SK-MEL-5 (cell line): ENCODE results near the gene SPAG16. TPM values are rescaled to one million over a fixed set of nuclear protein-coding genes. Genes with fewer than 3 reads are reported as not detected.
"Not testable (repeated sequence)": the region's sequence is repeated elsewhere in the genome, so short reads cannot be mapped to it uniquely, and the experiment has no call there.

Experiments
- DNase-seq: peaks from one replicate; pipeline ENCODE4 v3.0.0-alpha.2; 2016; ENCODE audit warnings: low read depth, low spot score
- in situ Hi-C: cut with HindIII; loops from 2 replicates; pipeline ENCODE4 v1.10.0; 2016; ENCODE audit warnings: low sequenced_read_pairs, high pct_unique_total_duplicates, low pct_unique_long_range_greater_than_20kb
- total RNA-seq: library from RNA; depleted of rRNA; stranded (reverse); fragments of >200 nt; shearing (Covaris generic); gene quantifications from 2 replicates; pipeline ENCODE4 v1.2.3, GENCODE V29; 2014

SPAG16 gene
- total RNA-seq, 1 experiment from 2014 or later = 17.4 TPM

DNA sequence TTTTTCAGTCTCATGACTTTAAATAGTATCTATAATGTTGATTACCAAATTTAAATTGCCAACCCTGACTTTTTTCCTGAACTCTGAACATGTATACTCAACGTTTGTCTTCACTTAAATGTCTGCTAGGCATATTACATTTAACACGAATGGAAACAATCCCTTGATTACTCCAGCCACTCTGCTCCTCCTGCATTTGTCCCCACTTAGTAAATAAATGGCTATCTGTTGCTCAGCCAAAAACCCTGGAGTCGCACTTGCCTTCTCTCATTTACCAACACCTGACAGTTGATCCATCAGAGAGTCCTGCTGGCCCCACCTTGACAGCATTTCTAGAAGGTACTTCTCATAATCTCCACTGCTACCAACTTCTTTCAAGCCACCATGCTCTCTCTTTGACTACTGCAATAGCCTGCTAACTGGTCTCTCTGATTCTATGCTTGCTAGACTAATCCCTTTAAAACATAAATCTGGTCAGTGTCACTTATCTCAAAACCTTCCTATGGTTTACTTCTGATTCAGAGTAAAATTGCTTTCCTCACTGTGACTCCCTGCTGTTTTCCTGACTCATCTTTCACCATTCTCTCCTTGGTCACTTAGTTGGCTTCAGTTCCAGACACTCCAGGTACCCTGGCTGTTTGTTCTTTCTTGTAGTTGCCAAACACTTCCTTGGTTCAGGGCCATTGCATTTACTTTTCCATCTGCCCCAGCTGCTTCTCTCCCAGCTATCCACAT, 31.9 kb downstream of the SPAG16 start:
- in situ Hi-C loops = no loop called here
- DNase-seq = no peak

DNA sequence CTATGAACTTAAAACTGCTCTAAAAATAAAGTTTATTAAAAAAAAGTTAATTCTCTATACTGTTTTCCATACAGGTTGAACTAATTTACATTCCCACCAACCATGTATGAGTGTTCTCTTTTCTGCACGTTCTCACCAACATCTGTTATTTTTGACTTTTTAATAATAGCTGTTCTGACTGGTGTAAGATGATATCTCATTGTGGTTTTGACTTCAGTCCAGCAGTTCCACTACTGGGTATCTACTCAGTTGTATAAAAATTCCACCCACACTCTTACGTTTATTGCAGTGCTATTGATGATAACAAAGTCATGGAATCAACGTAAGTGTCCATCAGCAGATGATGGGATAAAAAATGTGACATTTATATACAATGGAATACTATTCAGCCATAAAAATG, 33.7 kb downstream of the SPAG16 start:
- no peak for DNase-seq
- in situ Hi-C loops = no loop called here

DNA sequence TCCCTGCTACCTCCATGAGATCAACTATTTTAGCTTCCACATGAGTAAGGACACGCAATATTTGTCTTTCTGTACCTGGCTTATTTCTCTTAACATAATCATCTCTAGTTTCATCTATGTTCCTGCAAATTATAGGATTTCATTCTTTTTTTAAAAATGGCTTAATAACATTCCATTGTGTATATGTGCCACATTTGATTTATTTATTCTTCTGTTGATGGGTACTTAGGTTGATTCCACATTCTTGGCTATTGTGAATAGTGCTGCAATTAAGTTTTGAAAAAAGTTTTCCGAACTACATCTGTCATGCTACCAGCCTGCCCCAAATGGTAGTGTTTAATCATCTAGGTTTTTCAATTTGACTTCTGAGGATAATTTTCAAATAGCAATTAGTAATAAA, 36.3 kb downstream of the SPAG16 start:
- DNase-seq = no peak
- in situ Hi-C loops = no loop called here

DNA sequence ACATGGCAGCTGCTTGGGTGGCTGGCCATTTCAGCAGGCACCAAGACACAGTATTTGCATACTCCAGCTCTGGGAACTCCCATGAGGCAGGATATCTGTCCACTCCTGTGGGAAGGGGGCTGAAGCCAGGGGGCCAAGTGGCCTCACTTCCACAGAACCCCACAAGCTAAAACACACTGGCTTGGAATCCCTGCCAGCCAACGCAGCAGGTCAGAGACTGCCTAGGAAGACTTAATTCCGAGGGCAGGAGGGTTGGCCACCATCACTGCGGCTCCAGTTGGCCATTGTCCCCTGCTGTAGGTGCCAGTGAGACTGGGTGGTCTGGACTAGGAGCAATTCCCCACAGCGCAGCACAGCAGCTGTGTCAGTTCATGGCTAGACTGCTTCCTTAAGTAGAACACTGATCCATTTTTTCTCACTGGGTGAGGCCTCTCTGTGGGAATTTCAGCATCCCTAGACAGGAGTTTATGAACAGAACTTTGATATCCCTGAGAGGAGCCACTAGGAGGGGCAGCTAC, 52.0 kb downstream of the SPAG16 start:
- in situ Hi-C loops = no loop called here
- DNase-seq = no peak

DNA sequence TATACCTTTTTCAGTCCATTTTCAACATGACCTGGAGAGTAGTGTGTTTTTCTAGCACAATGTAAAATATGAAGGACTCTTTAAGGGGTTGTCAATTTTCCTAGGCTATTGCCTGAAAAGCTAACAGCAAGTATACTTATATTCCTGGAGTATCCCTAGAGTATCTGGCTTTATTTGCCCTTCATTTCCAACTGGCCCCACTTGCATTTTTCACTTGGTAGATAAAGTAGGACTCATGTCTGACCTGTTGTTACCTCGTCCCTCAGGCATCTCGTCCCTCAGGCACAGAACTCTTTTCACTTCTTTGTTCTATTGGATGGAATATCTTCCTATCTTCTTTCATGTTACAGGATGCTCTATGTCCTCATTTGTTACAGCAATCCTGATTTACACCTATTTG, 69.2 kb downstream of the SPAG16 start:
- in situ Hi-C loops = no loop called here
- DNase-seq = no peak

DNA sequence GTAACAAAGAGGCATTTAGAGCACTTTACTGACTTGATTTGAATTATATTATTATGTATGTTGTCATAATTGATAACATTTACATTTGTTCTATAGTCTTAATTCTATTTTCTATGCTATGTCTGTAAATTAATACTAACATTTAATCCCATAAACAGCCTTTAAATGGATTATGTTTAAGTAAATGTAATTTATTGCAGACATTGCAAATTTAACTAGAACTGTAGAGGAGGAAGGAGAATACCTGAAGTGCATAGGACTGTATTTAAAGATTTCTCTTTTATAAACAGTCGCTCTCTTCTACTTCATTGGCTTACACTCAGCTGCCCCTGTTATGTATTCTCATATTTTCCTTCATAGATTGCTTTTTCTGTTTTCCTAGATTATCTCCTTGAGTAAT, 92.4 kb downstream of the SPAG16 start:
- in situ Hi-C loops = no loop called here
- no peak for DNase-seq

DNA sequence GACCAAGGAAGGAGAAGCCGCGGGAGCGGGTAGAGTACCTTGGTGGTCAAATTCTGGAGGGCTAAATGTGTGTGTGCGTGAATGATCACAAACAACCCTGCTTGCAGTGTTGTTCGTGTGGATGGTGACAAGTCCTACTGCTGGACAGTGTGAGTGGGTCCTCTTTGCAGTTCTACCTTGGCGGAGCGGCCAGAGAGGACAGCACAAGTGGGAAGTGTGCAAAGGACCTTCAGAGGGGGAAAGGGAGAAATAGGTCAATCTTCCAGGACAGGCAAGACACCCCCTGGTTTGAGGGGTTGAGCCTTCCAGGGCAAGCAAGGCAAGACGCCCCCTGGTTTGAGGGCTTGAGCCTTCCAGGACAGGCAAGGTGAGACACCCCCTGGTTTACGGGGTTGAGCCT, 122.8 kb downstream of the SPAG16 start:
- DNase-seq, in situ Hi-C loops: not testable (repeated sequence)

DNA sequence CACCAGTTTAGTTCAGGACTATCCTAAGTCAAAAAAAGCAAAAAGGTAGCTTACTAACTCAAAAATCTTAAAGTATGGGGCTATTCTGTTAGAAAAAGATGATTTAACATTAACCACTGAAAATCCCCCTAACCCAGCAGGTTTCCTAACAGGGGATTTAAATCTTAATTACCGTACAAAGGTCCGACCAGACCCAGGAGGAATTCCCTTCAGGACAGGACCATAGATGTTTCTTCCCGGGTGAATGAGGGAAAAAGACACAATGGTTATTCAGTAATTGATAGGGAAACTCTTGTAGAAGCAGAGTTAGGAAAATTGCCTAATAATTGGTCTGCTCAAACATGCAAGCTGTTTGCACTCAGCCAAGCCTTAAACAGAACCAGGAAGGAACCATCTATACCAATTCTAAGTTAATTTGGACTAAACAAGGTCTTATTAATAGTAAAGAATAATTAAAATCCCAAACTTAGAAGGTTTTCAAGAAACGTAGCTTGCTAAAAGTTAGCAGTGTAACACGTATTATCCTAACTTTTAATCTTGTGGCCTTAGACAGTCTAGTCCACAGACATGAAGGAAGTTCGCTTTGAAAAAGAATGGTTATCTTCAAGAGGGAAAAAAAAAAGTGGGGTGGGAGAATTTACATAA, 124.3 kb downstream of the SPAG16 start:
- DNase-seq, in situ Hi-C loops: not testable (repeated sequence)

DNA sequence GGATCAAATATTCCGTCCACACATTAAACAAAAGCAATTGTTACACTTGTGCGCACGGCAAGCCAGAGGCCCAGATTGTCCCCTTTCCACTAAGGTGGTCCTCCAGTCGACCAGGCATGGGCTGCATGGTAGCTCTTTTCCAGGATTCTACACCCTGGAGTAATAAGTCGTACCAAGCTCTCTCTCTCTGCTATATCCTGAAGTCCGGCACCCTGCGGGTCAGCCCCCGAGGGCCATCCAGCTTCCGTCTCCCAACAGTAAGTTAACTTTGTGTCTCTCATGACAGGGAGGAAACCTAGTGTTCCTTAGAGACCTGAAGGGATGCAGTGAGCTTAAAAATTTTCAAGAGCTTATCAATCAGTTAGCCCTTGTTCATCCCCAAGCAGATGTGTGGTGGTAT, 126.4 kb downstream of the SPAG16 start:
- not testable (repeated sequence) for DNase-seq

DNA sequence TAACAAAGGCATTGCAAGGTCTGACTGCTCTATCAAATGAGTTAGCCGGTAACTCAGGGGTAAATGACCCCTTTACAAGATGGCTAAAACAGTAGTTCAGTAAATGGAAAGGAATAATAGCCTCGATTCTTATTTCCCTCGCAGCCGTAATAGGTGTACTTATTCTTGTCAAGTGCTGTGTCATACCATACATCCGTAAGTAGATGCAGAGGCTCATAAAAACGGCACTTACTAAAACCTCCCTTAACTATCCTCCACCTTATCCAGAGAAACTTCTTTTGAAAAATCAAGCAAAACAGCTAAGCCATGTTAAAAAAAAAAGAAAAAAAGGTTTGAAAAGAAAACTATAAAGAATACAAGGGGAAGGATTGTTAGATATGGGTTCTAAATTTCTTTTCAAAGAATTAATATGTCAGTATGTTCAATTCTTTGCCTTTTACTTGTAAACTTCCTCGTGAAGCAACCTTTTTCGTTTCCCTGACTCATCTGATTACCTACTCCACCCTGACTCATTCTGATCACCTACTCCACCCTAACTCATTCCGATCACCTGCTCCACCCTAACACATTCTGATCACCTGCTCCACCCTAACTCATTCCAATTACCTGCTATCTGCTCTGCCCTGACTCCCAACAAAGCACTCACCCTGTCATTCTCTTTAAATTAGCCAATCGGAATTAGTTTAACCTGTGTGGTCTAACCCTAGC, 127.5 kb downstream of the SPAG16 start:
- in situ Hi-C loops = no loop called here
- no peak for DNase-seq

More for the DNA sequence above, 126.4 kb downstream of the SPAG16 start:
- in situ Hi-C loops = not testable (repeated sequence)

DNA sequence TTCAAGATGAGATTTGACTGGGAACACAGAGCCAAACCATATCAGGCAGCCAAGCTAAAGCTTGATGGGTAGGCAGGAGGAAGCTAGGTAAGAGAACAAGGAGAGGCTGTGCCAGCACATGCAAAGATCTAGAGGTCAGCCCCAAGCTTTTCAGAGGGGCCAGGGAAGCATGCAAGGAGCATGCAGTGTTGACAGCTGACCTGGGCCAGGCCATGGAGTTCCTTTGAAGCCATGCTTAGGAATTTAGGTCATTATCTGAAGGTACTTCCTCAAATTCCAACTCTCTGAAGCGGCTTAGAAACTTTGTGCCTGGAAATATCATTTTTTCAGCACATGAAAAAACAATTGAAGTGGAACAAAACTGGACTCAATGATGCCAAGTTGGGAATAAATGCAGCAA, 130.8 kb downstream of the SPAG16 start:
- in situ Hi-C loops = no loop called here
- no peak for DNase-seq

DNA sequence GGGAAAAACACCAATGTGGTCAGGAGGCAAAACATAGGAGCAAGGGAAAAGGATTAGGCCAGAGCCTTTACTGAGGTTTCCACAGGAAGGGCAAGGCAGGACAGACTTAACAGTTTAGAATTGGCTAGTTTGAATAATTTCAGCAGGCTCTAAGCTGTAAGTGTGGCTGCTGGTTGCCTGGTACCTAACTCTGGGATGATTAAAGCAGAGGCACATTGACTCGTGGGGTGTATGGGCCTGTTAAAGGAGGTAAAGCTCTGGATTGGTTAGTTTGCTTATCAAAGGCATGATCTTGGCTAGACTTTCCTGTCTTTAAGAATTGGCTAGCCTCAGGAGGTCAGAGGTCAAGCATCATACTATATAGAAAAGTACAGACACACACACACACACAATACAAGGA, 132.6 kb downstream of the SPAG16 start:
- no peak for DNase-seq
- in situ Hi-C loops = no loop called here

DNA sequence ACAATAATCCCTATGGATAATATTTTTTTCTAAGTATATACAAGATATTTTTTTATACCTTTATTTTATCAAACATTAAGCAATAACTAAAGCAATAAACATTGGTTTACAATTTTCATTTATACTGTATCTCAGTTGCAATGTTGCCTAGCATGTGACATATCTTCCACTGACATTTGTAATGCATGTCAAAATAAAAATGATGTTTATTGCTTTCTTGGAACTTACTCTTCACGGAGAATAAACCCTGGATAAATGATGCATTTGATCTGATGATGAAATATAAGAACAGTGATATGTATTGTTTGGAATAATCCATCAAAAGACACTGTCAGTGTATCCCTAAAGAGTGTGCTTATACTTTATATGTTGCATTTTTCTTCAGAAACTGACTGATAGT, 135.7 kb downstream of the SPAG16 start:
- no peak for DNase-seq
- in situ Hi-C loops = no loop called here

DNA sequence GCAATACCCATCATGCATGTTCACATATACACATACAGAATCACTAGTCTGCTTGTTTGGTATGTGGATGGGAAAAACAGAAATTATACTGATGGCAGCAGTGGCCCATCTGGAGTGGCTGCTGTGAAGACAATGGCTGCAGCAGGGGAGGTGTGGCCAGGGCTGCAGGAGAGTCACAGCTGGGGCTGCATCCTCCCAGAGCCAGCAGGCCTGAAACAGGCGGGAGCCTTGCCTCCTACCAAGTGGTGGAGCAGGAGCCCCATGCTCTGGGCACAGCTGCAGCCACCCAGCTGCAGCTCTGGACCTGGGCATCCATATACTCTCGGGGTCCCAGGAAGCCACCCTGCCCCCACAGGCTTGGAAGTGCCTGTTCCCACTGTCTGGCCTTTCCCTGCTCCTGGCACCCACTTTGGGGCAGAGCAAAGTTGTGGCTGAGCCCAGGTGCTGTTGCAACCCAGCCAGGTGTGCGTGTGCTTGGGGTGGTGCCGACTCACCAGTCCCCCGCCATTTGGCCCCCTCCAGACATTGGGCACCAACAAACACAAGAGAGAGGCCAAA, 136.6 kb downstream of the SPAG16 start:
- in situ Hi-C loops = no loop called here
- no peak for DNase-seq

DNA sequence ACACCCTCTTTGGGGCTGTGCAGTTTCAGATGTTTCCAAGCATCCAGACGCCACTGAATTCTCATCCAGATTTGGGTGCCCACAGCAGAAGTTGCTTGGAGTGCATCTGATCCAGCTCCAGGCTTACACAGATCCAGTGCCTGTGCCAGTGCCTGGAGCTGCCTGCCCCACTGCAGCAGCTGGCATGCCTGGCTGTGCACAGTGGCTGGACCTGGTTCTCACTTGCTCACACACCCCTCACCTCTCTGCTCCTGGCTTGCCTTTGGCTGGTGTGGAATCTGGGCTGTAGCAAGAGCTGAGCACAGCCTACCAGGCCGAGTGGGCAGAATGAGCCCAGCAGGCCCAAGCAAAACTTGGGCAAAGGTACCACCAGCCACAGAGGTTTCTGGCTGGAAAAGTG, 137.9 kb downstream of the SPAG16 start:
- in situ Hi-C loops = no loop called here
- no peak for DNase-seq

DNA sequence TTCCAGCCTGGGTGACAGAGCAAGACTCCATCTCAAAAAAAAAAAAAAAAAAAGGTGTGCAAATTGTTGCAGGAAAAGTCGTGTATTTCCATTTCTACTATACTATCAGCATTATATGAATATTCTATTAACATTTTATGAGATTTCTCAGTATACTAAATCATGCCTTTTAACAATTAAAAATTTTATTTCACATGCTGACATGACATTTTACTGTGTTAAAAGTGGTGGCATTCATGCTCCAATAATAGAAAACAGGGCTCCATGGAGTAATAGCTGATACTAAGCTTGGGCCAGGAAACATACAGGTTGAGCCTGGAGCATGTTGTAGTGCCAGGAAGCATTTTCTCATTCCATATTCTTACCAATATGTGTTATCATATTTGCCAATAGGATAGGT, 141.4 kb downstream of the SPAG16 start:
- in situ Hi-C loops = no loop called here
- no peak for DNase-seq

DNA sequence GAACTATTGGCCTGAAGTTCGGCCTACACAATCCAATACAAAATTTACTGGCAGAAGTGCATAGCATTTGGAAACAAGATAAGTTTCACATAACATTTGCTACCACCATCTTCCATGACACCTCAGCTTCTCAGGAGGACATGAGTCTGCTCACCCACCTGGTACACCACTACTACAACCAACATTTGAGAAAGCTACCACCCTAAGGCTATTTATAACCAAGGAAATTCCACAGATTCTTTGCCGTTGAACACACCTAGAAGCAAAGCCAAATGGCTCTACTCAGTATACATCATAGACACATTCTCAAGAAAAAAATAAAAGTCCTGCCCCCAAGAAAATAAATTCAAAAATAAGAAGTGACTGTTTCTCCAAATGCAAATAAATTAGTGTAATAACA, 145.3 kb downstream of the SPAG16 start:
- no peak for DNase-seq
- in situ Hi-C loops = no loop called here

DNA sequence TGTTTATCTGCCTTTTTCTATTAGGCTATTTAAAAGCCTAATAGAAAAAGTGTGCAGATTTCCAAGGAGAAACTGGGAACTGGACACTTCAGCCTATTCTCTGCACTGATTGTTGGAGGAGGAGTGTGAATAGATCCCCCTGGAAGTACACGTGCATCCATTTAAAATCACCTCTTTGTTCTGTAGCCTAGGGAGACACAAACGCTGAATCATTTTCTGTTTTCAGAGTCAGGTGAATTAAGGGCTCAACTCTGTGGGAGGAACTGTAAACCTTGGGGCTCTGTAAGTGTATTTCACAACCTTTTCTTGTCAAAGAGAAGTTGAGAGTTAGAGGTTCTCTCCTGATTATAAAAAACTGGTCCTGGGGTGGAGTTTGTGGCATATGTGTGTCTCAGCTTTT, 159.7 kb downstream of the SPAG16 start:
- in situ Hi-C loops = no loop called here
- no peak for DNase-seq
